ENCODE data around the gene KRTAP10-1. TPM values are rescaled to one million over a fixed set of nuclear protein-coding genes. Genes with fewer than 3 reads are reported as not detected.

The KRTAP10-1 gene
- total and polyA plus RNA-seq, 2 of the 8 experiments (the other 6 are each of a cell fraction or from before 2014, with no cell fraction given): 0.08 TPM; not detected in 1

DNA sequence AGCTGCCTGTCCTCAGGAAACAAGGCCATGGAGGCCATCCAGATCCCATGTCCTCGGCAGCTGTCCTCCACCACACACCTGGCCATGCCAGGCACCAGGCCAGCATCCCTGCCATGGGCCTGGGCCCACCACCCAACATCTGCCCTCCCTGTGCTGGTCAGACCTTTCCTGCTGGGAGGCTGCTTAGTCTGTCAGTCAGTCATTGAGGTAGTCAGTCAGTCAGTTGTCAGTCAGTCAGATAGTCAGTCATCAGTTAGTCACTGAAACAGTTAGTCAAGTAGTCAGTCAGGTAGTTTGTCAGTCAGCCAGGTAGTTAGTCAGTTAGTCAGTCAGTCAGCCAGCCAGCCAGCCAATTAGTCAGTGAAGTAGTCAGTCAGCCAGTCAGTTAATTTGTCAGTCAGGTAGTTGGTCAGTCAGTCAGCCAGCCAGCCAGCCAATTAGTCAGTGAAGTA is 17.2 kb downstream of the KRTAP10-1 start:
- peaks cover 0 to 15% of the 10 kb centered on the region in 2 experiments; a peak in 3 of 4 replicates for H3K9me3 ChIP-seq (ENCODE audit: insufficient read depth in 2 of 2, low read depth in 1 of 2, low read length in 1 of 2)
- no peak overlapping the region for H3K4me3 ChIP-seq (ENCODE audit: extremely low read depth in 1 of 4, insufficient read depth in 2 of 4, low read depth in 3 of 4, low read length in 4 of 4)
- DNase-seq (ENCODE audit: low read depth in 1 of 2, low spot score in 2 of 2) (no peak), FAIRE-seq (no peak)
- no peak overlapping the region for H3K4ac ChIP-seq (replicated peaks; ENCODE audit: insufficient read length, low read depth, low read length)
- H3K36me3 ChIP-seq (ENCODE audit: control insufficient read depth in 2 of 4, insufficient read depth in 4 of 4, low read length in 3 of 4): no peaks in the 10 kb centered on the region
- no peak overlapping the region for H4K91ac ChIP-seq (replicated peaks; ENCODE audit: insufficient read length, low read length)
- no peak overlapping the region for H2AK5ac ChIP-seq (ENCODE audit: low read depth, low read length)
- H3K9ac ChIP-seq (replicated peaks in 1 of 4; ENCODE audit: extremely low read depth in 1 of 4, low read depth in 3 of 4, low read length in 3 of 4): no peak overlapping the region
- 83% methylated on average over 1 of the region's 1 CpG; no CpG with 5 or more reads in 1 of the 2 experiments for WGBS, 2 experiments (ENCODE audit: extremely low coverage in 1 of 2, insufficient coverage in 1 of 2, insufficient read length in 1 of 2, insufficient replicate concordance in 2 of 2, low coverage in 1 of 2, low lambda C conversion rate in 2 of 2, missing lambda C conversion rate in 1 of 2)
- H2BK5ac ChIP-seq (ENCODE audit: low read depth, low read length): no peak overlapping the region
- peaks cover 12% of the 10 kb centered on the region for H3K23me2 ChIP-seq (ENCODE audit: low read depth, low read length)
- H3K27ac ChIP-seq (ENCODE audit: low read depth, low read length): no peak overlapping the region
- H2BK120ac ChIP-seq (replicated peaks; ENCODE audit: low read depth, low read length): no peak overlapping the region
- no peak overlapping the region for H2BK12ac ChIP-seq (ENCODE audit: low read depth, low read length)
- H3K14ac ChIP-seq (ENCODE audit: insufficient read length): no peak overlapping the region
- peaks cover 0 to 3% (median 0%) of the 10 kb centered on the region in 4 experiments; a peak in 1 of 7 replicates for H3K27me3 ChIP-seq (replicated peaks in 1 of 4; ENCODE audit: control insufficient read depth in 3 of 4, extremely low read depth in 1 of 4, insufficient read depth in 3 of 4, low read length in 3 of 4)
- CTCF ChIA-PET (ENCODE audit: partially characterized antibody): interaction anchor here (1.0 kb wide), 1 partner anchor 18 kb away, joined by 3 read pairs; no protein-coding TSS in a partner anchor
- no peaks in the 10 kb centered on the region; a peak in 1 of 7 replicates for H3K4me1 ChIP-seq (replicated peaks in 1 of 4; ENCODE audit: control insufficient read depth in 3 of 4, insufficient read depth in 4 of 4, low read length in 3 of 4)
- H4K5ac ChIP-seq (ENCODE audit: insufficient read length, low read depth, low read length): no peak overlapping the region
- H2BK15ac ChIP-seq (ENCODE audit: low read length): peak overlapping the region; percentile 36; the same call in 1 of the 2 replicates
- POLR2A ChIA-PET (ENCODE audit: partially characterized antibody): interaction anchor here (0.9 kb wide), 1 partner anchor 190 kb away, joined by 3 read pairs; no protein-coding TSS in a partner anchor
- H3K79me1 ChIP-seq (ENCODE audit: low read depth, low read length): peaks cover 3% of the 10 kb centered on the region; the same call in 1 of the 2 replicates
- H3K79me2 ChIP-seq (ENCODE audit: control insufficient read depth in 1 of 2, insufficient read depth in 2 of 2, low read length in 2 of 2): no peaks in the 10 kb centered on the region
- H3K23ac ChIP-seq (ENCODE audit: insufficient read length): no peak overlapping the region
- H3K56ac ChIP-seq (replicated peaks; ENCODE audit: insufficient read length, low read depth, low read length): no peak overlapping the region
- no peak overlapping the region for H3K18ac ChIP-seq (ENCODE audit: extremely low read depth, low read length)
- H3K4me2 ChIP-seq (ENCODE audit: insufficient read depth in 1 of 2, low read depth in 2 of 2, low read length in 2 of 2): no peak overlapping the region
- H4K20me1 ChIP-seq (replicated peaks in 1 of 2; ENCODE audit: control insufficient read depth in 1 of 2, insufficient read depth in 2 of 2, low read length in 2 of 2): no peaks in the 10 kb centered on the region
- H2AFZ ChIP-seq (ENCODE audit: low read length): no peak overlapping the region
- H2BK20ac ChIP-seq (ENCODE audit: low read length): no peak overlapping the region
- H4K8ac ChIP-seq (ENCODE audit: extremely low read depth, insufficient read depth, low read length): peak overlapping the region; percentile 36; the same call in 1 of the 2 replicates
- TF ChIP-seq MAFK (IDR thresholded peaks at IDR 0.05; ENCODE audit: low read depth, low read length) (no peak), RXRA (IDR thresholded peaks at IDR 0.05; ENCODE audit: insufficient read depth, low read depth, low read length) (no peak), TEAD4 (IDR thresholded peaks at IDR 0.05; ENCODE audit: low read depth, low read length) (no peak), TAF7 (optimal IDR thresholded peaks at IDR 0.05; ENCODE audit: borderline replicate concordance, low read depth, low read length) (no peak), SIN3A (conservative IDR thresholded peaks at IDR 0.05 in 1 of 2, IDR thresholded peaks at IDR 0.05 in 1 of 2; ENCODE audit: low read depth in 1 of 2, low read length in 2 of 2) (no peak), CHD1 (IDR thresholded peaks at IDR 0.05; ENCODE audit: low read depth, low read length) (no peak), TBP (IDR thresholded peaks at IDR 0.05; ENCODE audit: low read depth, low read length) (no peak), YY1 (IDR thresholded peaks at IDR 0.05; ENCODE audit: low read depth, low read length) (no peak), GABPA (IDR thresholded peaks at IDR 0.05; ENCODE audit: borderline replicate concordance, insufficient read depth, low read length) (no peak), CTBP2 (IDR thresholded peaks at IDR 0.05; ENCODE audit: borderline replicate concordance, insufficient read depth, insufficient read length, low read length) (no peak), SP1 (IDR thresholded peaks at IDR 0.05; ENCODE audit: low read depth, low read length) (no peak), SP2 (IDR thresholded peaks at IDR 0.05; ENCODE audit: low read length) (no peak)
- TF ChIP-seq, protein P1, sequence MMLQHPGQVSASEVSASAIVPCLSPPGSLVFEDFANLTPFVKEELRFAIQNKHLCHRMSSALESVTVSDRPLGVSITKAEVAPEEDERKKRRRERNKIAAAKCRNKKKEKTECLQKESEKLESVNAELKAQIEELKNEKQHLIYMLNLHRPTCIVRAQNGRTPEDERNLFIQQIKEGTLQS (IDR thresholded peaks at IDR 0.05; ENCODE audit: insufficient read depth, low read depth, low read length): no peak

Measured in H1 (cell line).